Measurements from ENCODE around the gene CDH11. TPM values are rescaled to one million over a fixed set of nuclear protein-coding genes. Genes with fewer than 3 reads are reported as not detected.
A peak's percentile ranks its signal among the peaks of the same experiment; 100 is the strongest.

Gene CDH11
- polyA plus RNA-seq, 1 experiment, result 276 TPM

- CTCF ChIA-PET, result interaction anchor here (1.1 kb wide), 2 partner anchors 1145 to 1151 kb away, joined by 3 read pairs; no protein-coding TSS in a partner anchor
- Histone ChIP-seq H3K4me3 (ENCODE audit: low read depth, low read length) (peak overlapping the region; percentile 93), H3K27me3 (ENCODE audit: control insufficient read depth, insufficient read depth, low read length) (no peaks in the 10 kb centered on the region), H3K9me3 (ENCODE audit: control insufficient read depth, insufficient read depth, low read length) (peaks cover 3% of the 10 kb centered on the region; the same call in 1 of the 2 replicates), H3K27ac (ENCODE audit: low read depth, low read length) (peak overlapping the region; percentile 89)
- DNase-seq (ENCODE audit: low read depth, low spot score), result no peak
- POLR2A ChIA-PET, result interaction anchor here (0.5 to 1.8 kb wide), 4 partner anchors 55 to 1139 kb away, joined by 3 to 12 read pairs (median 5); no protein-coding TSS in a partner anchor
- TF ChIP-seq, protein P1, sequence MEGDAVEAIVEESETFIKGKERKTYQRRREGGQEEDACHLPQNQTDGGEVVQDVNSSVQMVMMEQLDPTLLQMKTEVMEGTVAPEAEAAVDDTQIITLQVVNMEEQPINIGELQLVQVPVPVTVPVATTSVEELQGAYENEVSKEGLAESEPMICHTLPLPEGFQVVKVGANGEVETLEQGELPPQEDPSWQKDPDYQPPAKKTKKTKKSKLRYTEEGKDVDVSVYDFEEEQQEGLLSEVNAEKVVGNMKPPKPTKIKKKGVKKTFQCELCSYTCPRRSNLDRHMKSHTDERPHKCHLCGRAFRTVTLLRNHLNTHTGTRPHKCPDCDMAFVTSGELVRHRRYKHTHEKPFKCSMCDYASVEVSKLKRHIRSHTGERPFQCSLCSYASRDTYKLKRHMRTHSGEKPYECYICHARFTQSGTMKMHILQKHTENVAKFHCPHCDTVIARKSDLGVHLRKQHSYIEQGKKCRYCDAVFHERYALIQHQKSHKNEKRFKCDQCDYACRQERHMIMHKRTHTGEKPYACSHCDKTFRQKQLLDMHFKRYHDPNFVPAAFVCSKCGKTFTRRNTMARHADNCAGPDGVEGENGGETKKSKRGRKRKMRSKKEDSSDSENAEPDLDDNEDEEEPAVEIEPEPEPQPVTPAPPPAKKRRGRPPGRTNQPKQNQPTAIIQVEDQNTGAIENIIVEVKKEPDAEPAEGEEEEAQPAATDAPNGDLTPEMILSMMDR (IDR thresholded peaks at IDR 0.05; ENCODE audit: low read depth, low read length), result no peak
Measured at GRCh38 chr16:65120831-65121721, 787 bp downstream of the CDH11 start.

- DNase-seq (ENCODE audit: low read depth, low spot score), result no peak
Measured at GRCh38 chr16:65120461-65120830, 1.4 kb downstream of the CDH11 start.

GRCh38 chr16:65119901-65120401 is 1.9 kb downstream of the CDH11 start:
- H3K27ac ChIP-seq (ENCODE audit: low read depth, low read length), result peak overlapping the region; percentile 89
- peaks cover 3% of the 10 kb centered on the region; the same call in 1 of the 2 replicates for H3K9me3 ChIP-seq (ENCODE audit: control insufficient read depth, insufficient read depth, low read length)
- ChIA-PET CTCF (interaction anchor here (1.1 kb wide), 1 partner anchor 1146 kb away, joined by 3 read pairs; no protein-coding TSS in a partner anchor), POLR2A (interaction anchor here (0.7 kb wide), 1 partner anchor 1011 kb away, joined by 3 read pairs; no protein-coding TSS in a partner anchor)
- H3K27me3 ChIP-seq (ENCODE audit: control insufficient read depth, insufficient read depth, low read length), result no peaks in the 10 kb centered on the region
- no peak for DNase-seq (ENCODE audit: low read depth, low spot score)
- H3K4me3 ChIP-seq (ENCODE audit: low read depth, low read length), result peak overlapping the region; percentile 93
- TF ChIP-seq, protein P1 (IDR thresholded peaks at IDR 0.05; ENCODE audit: low read depth, low read length), result no peak

More at GRCh38 chr16:65120461-65120830, 1.4 kb downstream of the CDH11 start:
- Histone ChIP-seq H3K9me3 (ENCODE audit: control insufficient read depth, insufficient read depth, low read length) (peaks cover 3% of the 10 kb centered on the region; the same call in 1 of the 2 replicates), H3K27ac (ENCODE audit: low read depth, low read length) (peak overlapping the region; percentile 89), H3K27me3 (ENCODE audit: control insufficient read depth, insufficient read depth, low read length) (no peaks in the 10 kb centered on the region), H3K4me3 (ENCODE audit: low read depth, low read length) (peak overlapping the region; percentile 93)
- CTCF ChIA-PET, result interaction anchor here (1.1 kb wide), 2 partner anchors 1145 to 1151 kb away, joined by 3 read pairs; no protein-coding TSS in a partner anchor
- POLR2A ChIA-PET, result interaction anchor here (1.0 kb wide), 1 partner anchor 428 kb away, joined by 3 read pairs; no protein-coding TSS in a partner anchor
- TF ChIP-seq, protein P1 (IDR thresholded peaks at IDR 0.05; ENCODE audit: low read depth, low read length), result no peak

- Histone ChIP-seq H3K27ac (ENCODE audit: low read depth, low read length) (peak overlapping the region; percentile 89), H3K27me3 (ENCODE audit: control insufficient read depth, insufficient read depth, low read length) (no peaks in the 10 kb centered on the region), H3K4me3 (ENCODE audit: low read depth, low read length) (peak overlapping the region; percentile 93), H3K9me3 (ENCODE audit: control insufficient read depth, insufficient read depth, low read length) (peaks cover 3% of the 10 kb centered on the region; the same call in 1 of the 2 replicates)
- POLR2A ChIA-PET, result interaction anchor here (0.7 kb wide), 1 partner anchor 1011 kb away, joined by 3 read pairs; no protein-coding TSS in a partner anchor
- TF ChIP-seq, protein P1 (IDR thresholded peaks at IDR 0.05; ENCODE audit: low read depth, low read length), result no peak
- CTCF ChIA-PET, result no interaction called here
- no peak for DNase-seq (ENCODE audit: low read depth, low spot score)
Measured at GRCh38 chr16:65119435-65119834, 2.4 kb downstream of the CDH11 start.

All from AG04450 (cell line).